ENCODE results near the gene TBL1XR1. TPM values are rescaled to one million over a fixed set of nuclear protein-coding genes. Genes with fewer than 3 reads are reported as not detected.

The TBL1XR1 gene
- total RNA-seq, 1 donor from 2014 or later, result 203 TPM

DNA sequence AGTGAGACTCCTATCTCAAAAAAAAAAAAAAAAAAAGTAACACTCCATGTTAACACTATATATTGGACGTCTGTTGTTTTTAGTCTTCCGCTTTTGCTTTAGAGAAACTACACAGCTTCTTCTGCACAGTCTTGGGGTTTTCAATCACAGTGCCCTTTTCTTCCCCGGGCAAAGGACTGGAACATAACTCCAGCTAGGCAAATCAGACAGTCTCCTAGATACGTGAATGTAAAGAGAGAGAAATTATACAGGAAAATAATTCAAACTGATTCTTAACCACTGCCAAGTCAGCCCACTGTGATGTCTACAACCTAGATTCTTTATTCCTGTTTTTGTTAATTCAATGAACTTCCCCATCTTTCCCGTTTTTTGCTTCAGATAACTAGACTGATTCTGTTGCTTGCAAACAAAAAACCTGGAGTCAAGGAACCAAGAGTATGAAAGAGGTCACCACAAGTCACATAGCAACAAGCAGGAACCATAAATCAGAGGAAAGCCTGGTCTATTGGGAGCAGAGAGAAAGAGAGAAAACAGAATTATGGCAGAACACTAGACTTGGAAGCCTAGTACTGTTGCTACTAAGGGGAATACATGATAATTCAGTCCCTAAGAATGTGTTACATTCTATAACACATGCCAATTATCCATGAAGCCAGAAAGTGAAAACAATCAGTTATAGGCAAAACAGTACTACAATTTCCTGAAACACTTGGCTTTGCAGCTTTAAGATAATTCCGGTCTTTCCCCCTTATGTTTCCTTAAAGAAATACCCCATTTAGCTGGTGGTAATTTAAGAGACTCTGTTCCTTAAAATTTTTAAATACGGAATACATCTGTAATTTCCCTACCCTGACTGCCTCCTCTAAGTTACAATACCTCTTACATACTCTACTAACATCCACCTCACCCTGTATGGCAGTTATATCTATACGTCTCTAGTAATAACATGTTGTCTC, 63.1 kb downstream of the TBL1XR1 start:
- no peaks in the 10 kb centered on the region for H3K27me3 ChIP-seq (ENCODE audit: control insufficient read depth, insufficient read depth, low read length)
- TF ChIP-seq, protein P1, sequence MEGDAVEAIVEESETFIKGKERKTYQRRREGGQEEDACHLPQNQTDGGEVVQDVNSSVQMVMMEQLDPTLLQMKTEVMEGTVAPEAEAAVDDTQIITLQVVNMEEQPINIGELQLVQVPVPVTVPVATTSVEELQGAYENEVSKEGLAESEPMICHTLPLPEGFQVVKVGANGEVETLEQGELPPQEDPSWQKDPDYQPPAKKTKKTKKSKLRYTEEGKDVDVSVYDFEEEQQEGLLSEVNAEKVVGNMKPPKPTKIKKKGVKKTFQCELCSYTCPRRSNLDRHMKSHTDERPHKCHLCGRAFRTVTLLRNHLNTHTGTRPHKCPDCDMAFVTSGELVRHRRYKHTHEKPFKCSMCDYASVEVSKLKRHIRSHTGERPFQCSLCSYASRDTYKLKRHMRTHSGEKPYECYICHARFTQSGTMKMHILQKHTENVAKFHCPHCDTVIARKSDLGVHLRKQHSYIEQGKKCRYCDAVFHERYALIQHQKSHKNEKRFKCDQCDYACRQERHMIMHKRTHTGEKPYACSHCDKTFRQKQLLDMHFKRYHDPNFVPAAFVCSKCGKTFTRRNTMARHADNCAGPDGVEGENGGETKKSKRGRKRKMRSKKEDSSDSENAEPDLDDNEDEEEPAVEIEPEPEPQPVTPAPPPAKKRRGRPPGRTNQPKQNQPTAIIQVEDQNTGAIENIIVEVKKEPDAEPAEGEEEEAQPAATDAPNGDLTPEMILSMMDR (IDR thresholded peaks at IDR 0.05; ENCODE audit: insufficient read depth, low read length, severe bottlenecking), result no peak
- H3K36me3 ChIP-seq (ENCODE audit: control insufficient read depth, insufficient read depth, low read length), result peaks cover 1% of the 10 kb centered on the region
- no peak for FAIRE-seq
- no peak for DNase-seq (ENCODE audit: low read depth)
- H3K4me3 ChIP-seq (ENCODE audit: low read depth, low read length), result no peak overlapping the region

DNA sequence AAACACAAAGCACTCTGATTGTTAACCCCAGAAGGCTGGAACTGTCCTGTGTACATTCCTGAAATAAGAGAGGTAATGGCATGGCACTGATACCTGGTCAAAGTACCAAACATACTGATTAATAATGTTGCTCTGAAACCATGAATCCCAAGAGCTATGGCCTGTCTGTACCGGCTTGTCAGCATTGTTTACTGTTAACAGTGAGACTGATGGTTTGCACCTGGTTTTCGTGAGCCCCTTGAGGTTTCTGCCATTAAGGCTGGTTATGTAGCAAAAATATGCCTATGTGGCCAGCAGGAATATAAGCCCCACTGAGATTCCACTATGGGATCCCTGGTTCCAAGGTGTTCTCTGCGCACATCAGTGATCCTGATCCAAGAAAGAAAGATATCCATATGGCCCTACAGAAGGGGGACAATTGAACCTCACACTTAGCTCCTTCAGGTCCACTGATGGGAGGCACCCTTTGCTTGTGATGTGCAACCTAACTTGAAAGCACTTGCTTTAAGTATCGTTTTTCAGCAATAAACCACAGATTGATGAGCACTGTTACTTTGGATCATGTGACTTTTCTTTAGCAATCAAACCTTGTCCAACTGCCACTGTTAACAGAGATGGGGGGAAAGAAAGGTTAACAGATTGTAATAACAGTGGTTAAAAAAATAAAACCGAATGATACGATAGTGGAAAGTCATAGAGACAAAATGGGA, 65.2 kb downstream of the TBL1XR1 start:
- H3K36me3 ChIP-seq (ENCODE audit: control insufficient read depth, insufficient read depth, low read length), result peaks cover 1% of the 10 kb centered on the region
- H3K4me3 ChIP-seq (ENCODE audit: low read depth, low read length), result no peak overlapping the region
- H3K27me3 ChIP-seq (ENCODE audit: control insufficient read depth, insufficient read depth, low read length), result no peaks in the 10 kb centered on the region
- FAIRE-seq (no peak), DNase-seq (ENCODE audit: low read depth) (no peak)
- TF ChIP-seq, protein P1 (IDR thresholded peaks at IDR 0.05; ENCODE audit: insufficient read depth, low read length, severe bottlenecking), result no peak

DNA sequence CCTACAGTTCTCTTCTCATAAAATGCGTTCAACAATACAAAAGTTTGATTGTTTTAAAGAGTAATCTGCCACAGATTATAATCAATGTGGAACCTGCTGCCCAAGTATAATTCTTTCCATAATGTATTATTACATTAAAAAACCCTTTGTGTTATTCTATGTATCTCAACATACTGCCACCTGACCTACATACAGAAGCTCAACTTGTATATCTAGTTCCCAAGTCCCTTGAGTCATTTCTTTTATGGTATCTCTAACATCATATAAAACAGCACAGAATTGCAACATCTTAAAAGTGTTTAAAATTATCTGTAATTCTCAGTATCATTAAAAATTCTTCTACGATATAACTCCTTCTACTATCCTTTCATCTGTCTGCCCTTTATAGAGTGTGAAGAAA, 70.3 kb downstream of the TBL1XR1 start:
- TF ChIP-seq, protein P1 (IDR thresholded peaks at IDR 0.05; ENCODE audit: insufficient read depth, low read length, severe bottlenecking), result no peak
- DNase-seq (ENCODE audit: low read depth) (no peak), FAIRE-seq (no peak)

DNA sequence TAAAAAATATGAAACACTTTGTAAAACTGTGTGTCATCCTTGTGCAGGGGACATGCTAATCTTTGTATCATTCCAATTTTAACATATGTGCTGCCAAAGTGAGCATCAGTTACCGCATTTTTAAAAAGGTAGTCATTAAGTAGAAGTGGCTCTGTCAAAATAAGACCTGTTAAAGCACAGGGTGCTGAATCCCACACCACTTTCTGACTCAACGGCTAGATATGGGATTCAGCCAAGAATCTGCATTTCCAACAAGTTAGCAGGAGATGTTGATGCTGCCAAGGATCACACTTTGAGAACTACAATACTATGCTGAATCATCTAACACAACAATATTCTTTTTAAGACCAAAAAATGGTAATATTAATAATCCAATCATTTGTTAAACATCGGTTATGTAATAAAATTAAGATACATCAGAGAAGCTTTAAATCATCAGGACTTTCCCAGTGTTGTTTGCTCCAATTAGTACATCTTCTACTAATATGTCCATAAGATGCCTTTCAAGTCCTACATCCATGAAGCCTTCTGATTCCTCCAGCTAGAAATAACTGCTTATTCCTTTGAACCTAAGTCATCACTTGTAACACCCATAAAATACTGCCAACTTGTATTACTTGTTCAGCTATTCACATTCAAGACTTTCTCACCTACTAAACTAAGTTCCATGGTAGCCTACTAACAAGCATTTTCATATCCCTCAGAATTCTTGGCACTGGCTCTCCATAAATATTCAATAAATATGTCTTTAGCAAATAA, 71.1 kb downstream of the TBL1XR1 start:
- H3K4me3 ChIP-seq (ENCODE audit: low read depth, low read length), result no peak overlapping the region
- peak; percentile 92 for DNase-seq (ENCODE audit: low read depth)
- no peaks in the 10 kb centered on the region for H3K27me3 ChIP-seq (ENCODE audit: control insufficient read depth, insufficient read depth, low read length)
- H3K36me3 ChIP-seq (ENCODE audit: control insufficient read depth, insufficient read depth, low read length), result no peaks in the 10 kb centered on the region
- TF ChIP-seq, protein P1 (IDR thresholded peaks at IDR 0.05; ENCODE audit: insufficient read depth, low read length, severe bottlenecking), result no peak
- no peak for FAIRE-seq

More for the DNA sequence above, 70.3 kb downstream of the TBL1XR1 start:
- H3K4me3 ChIP-seq (ENCODE audit: low read depth, low read length), result no peak overlapping the region
- no peaks in the 10 kb centered on the region for H3K27me3 ChIP-seq (ENCODE audit: control insufficient read depth, insufficient read depth, low read length)
- no peaks in the 10 kb centered on the region for H3K36me3 ChIP-seq (ENCODE audit: control insufficient read depth, insufficient read depth, low read length)

DNA sequence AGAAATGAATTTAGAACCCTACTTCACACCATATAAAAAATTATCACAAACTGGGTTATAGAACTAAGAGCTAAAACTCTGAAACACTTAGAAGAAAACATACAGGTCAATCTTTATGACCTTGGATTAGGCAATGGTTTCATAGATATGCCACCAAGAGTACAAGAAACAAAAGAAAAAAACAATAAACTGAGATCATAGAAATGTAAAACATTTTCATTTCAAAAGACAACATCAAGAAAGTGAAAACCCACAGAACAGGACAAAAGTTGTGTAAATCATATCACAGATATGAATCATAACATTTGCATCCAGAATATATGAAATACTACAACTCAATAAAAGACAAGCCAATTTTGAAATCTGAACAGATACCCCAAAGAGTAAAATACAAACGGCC, 72.4 kb downstream of the TBL1XR1 start:
- no peak overlapping the region for H3K4me3 ChIP-seq (ENCODE audit: low read depth, low read length)
- FAIRE-seq, result no peak
- no peaks in the 10 kb centered on the region for H3K27me3 ChIP-seq (ENCODE audit: control insufficient read depth, insufficient read depth, low read length)
- TF ChIP-seq, protein P1 (IDR thresholded peaks at IDR 0.05; ENCODE audit: insufficient read depth, low read length, severe bottlenecking), result no peak
- H3K36me3 ChIP-seq (ENCODE audit: control insufficient read depth, insufficient read depth, low read length), result no peaks in the 10 kb centered on the region
- no peak for DNase-seq (ENCODE audit: low read depth)

All from bronchial epithelial cell (primary cell).